ENCODE results near the gene NPRL2.
A peak's percentile ranks its signal among the peaks of the same experiment; 100 is the strongest.

Gene NPRL2

GRCh38 chr3:50380405-50381085 lies 30.0 kb upstream of the NPRL2 start:
- no peaks in the 10 kb centered on the region for H3K36me3 Mint-ChIP-seq (ENCODE audit: low read depth)
- no peaks in the 10 kb centered on the region for H3K4me1 Mint-ChIP-seq (ENCODE audit: low read depth)
- intact Hi-C loops (cut with micrococcal nuclease): no loop called here
- no peak overlapping the region for H3K27ac Mint-ChIP-seq
- peaks cover 11% of the 10 kb centered on the region for H3K27me3 Mint-ChIP-seq
- H3K9me3 Mint-ChIP-seq: no peaks in the 10 kb centered on the region
- no peak overlapping the region for H3K4me3 Mint-ChIP-seq

- H3K27me3 Mint-ChIP-seq: peaks cover 8% of the 10 kb centered on the region
- H3K9me3 Mint-ChIP-seq: no peaks in the 10 kb centered on the region
- no peaks in the 10 kb centered on the region for H3K36me3 Mint-ChIP-seq (ENCODE audit: low read depth)
- intact Hi-C loops (cut with micrococcal nuclease): no loop called here
- H3K4me1 Mint-ChIP-seq (ENCODE audit: low read depth): peaks cover 1% of the 10 kb centered on the region
- H3K27ac Mint-ChIP-seq: no peak overlapping the region
- H3K4me3 Mint-ChIP-seq: no peak overlapping the region
Measured at GRCh38 chr3:50378757-50379156, 28.2 kb upstream of the NPRL2 start.

- Mint-ChIP-seq H3K4me1 (ENCODE audit: low read depth) (peaks cover 5% of the 10 kb centered on the region), H3K36me3 (ENCODE audit: low read depth) (no peaks in the 10 kb centered on the region), H3K9me3 (no peaks in the 10 kb centered on the region), H3K4me3 (no peak overlapping the region), H3K27ac (no peak overlapping the region), H3K27me3 (peaks cover 11% of the 10 kb centered on the region)
- intact Hi-C loops (cut with micrococcal nuclease): no loop called here
Measured at GRCh38 chr3:50378024-50378423, 27.4 kb upstream of the NPRL2 start.

GRCh38 chr3:50375258-50375931 lies 24.8 kb upstream of the NPRL2 start:
- Mint-ChIP-seq H3K27ac (no peak overlapping the region), H3K36me3 (ENCODE audit: low read depth) (no peaks in the 10 kb centered on the region), H3K4me1 (ENCODE audit: low read depth) (peaks cover 5% of the 10 kb centered on the region), H3K9me3 (no peaks in the 10 kb centered on the region), H3K27me3 (peaks cover 18% of the 10 kb centered on the region), H3K4me3 (no peak overlapping the region)
- intact Hi-C loops (cut with micrococcal nuclease): no loop called here

GRCh38 chr3:50374363-50375257 lies 24.0 kb upstream of the NPRL2 start:
- Mint-ChIP-seq H3K4me3 (no peak overlapping the region), H3K9me3 (no peaks in the 10 kb centered on the region), H3K27ac (no peak overlapping the region), H3K4me1 (ENCODE audit: low read depth) (peaks cover 5% of the 10 kb centered on the region), H3K36me3 (ENCODE audit: low read depth) (no peaks in the 10 kb centered on the region), H3K27me3 (peaks cover 22% of the 10 kb centered on the region)
- intact Hi-C loops (cut with micrococcal nuclease): no loop called here

GRCh38 chr3:50373146-50374051 lies 22.8 kb upstream of the NPRL2 start:
- Mint-ChIP-seq H3K27ac (no peak overlapping the region), H3K4me3 (no peak overlapping the region), H3K27me3 (peaks cover 22% of the 10 kb centered on the region), H3K4me1 (ENCODE audit: low read depth) (peaks cover 5% of the 10 kb centered on the region), H3K9me3 (no peaks in the 10 kb centered on the region), H3K36me3 (ENCODE audit: low read depth) (no peaks in the 10 kb centered on the region)
- intact Hi-C loops (cut with micrococcal nuclease): no loop called here

GRCh38 chr3:50372349-50372748 lies 21.8 kb upstream of the NPRL2 start:
- H3K27ac Mint-ChIP-seq: no peak overlapping the region
- no peaks in the 10 kb centered on the region for H3K36me3 Mint-ChIP-seq (ENCODE audit: low read depth)
- no peaks in the 10 kb centered on the region for H3K9me3 Mint-ChIP-seq

GRCh38 chr3:50371133-50371685 lies 20.6 kb upstream of the NPRL2 start:
- intact Hi-C loops (cut with micrococcal nuclease): no loop called here
- Mint-ChIP-seq H3K36me3 (ENCODE audit: low read depth) (no peaks in the 10 kb centered on the region), H3K27me3 (peaks cover 29% of the 10 kb centered on the region), H3K4me1 (ENCODE audit: low read depth) (peaks cover 5% of the 10 kb centered on the region), H3K9me3 (no peaks in the 10 kb centered on the region), H3K27ac (no peak overlapping the region), H3K4me3 (no peak overlapping the region)

More at GRCh38 chr3:50372349-50372748, 21.8 kb upstream of the NPRL2 start:
- H3K4me1 Mint-ChIP-seq (ENCODE audit: low read depth): peaks cover 5% of the 10 kb centered on the region
- no peak overlapping the region for H3K4me3 Mint-ChIP-seq
- intact Hi-C loops (cut with micrococcal nuclease): no loop called here
- H3K27me3 Mint-ChIP-seq: peaks cover 23% of the 10 kb centered on the region

- no peaks in the 10 kb centered on the region for H3K9me3 Mint-ChIP-seq
- H3K27ac Mint-ChIP-seq: no peak overlapping the region
- no peak overlapping the region for H3K4me3 Mint-ChIP-seq
- H3K36me3 Mint-ChIP-seq (ENCODE audit: low read depth): no peaks in the 10 kb centered on the region
- intact Hi-C loops (cut with micrococcal nuclease): no loop called here
- H3K27me3 Mint-ChIP-seq: peaks cover 35% of the 10 kb centered on the region
- H3K4me1 Mint-ChIP-seq (ENCODE audit: low read depth): peaks cover 8% of the 10 kb centered on the region
Measured at GRCh38 chr3:50370594-50370993, 20.0 kb upstream of the NPRL2 start.

- intact Hi-C loops (cut with micrococcal nuclease): no loop called here
- H3K4me3 Mint-ChIP-seq: no peak overlapping the region
Measured at GRCh38 chr3:50369012-50369670, 18.6 kb upstream of the NPRL2 start.

GRCh38 chr3:50365842-50366220 lies 15.3 kb upstream of the NPRL2 start:
- H3K27ac Mint-ChIP-seq: peak overlapping the region; percentile 25
- peak overlapping the region; percentile 64 for H3K4me3 Mint-ChIP-seq
- peaks cover 40% of the 10 kb centered on the region for H3K27me3 Mint-ChIP-seq

More at GRCh38 chr3:50369012-50369670, 18.6 kb upstream of the NPRL2 start:
- no peak overlapping the region for H3K27ac Mint-ChIP-seq
- no peaks in the 10 kb centered on the region for H3K36me3 Mint-ChIP-seq (ENCODE audit: low read depth)
- peaks cover 42% of the 10 kb centered on the region for H3K27me3 Mint-ChIP-seq
- H3K4me1 Mint-ChIP-seq (ENCODE audit: low read depth): peaks cover 19% of the 10 kb centered on the region
- no peaks in the 10 kb centered on the region for H3K9me3 Mint-ChIP-seq

GRCh38 chr3:50365080-50365841 lies 14.7 kb upstream of the NPRL2 start:
- intact Hi-C loops (cut with micrococcal nuclease): no loop called here
- Mint-ChIP-seq H3K27me3 (peaks cover 38% of the 10 kb centered on the region), H3K36me3 (ENCODE audit: low read depth) (no peaks in the 10 kb centered on the region), H3K9me3 (no peaks in the 10 kb centered on the region), H3K4me3 (peak overlapping the region; percentile 77), H3K27ac (peak overlapping the region; percentile 47), H3K4me1 (ENCODE audit: low read depth) (peaks cover 16% of the 10 kb centered on the region)

More at GRCh38 chr3:50365842-50366220, 15.3 kb upstream of the NPRL2 start:
- Mint-ChIP-seq H3K4me1 (ENCODE audit: low read depth) (peaks cover 16% of the 10 kb centered on the region), H3K9me3 (no peaks in the 10 kb centered on the region), H3K36me3 (ENCODE audit: low read depth) (no peaks in the 10 kb centered on the region)
- intact Hi-C loops (cut with micrococcal nuclease): no loop called here

Data from dendritic cell treated with granulocyte-macrophage colony-stimulating factor and Interleukin-4, amounts not matched to agents 40 ng/mL and 50 ng/mL, for 4 days (primary cell).